ENCODE data around the gene LIN37. TPM values are rescaled to one million over a fixed set of nuclear protein-coding genes. Genes with fewer than 3 reads are reported as not detected.

LIN37 gene
- total RNA-seq, 1 experiment from 2014 or later, result 5.9 TPM

DNA sequence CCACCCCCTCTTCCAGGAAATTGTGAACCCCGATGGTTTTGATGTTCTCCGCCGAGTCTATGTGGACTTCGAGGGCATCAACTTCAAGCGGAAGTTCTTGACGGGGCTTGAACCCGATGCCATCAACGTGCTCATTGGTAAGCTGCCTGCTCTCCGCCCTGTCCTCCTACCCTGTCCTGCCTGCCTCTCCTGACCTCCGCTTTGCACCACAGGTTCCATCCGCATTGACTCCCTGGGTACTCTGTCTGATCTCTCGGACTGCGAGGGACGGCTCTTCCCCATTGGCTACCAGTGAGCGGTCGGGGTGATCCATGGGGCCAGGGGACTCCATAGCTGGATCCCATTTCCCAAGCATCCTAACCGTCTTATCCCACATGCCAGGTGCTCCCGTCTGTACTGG is 18.1 kb upstream of the LIN37 start:
- Histone ChIP-seq H2BK20ac (ENCODE audit: low read depth, low read length, poor library complexity, severe bottlenecking) (no peak overlapping the region), H2BK5ac (ENCODE audit: insufficient read length, low read length) (no peak overlapping the region), H3K23ac (ENCODE audit: insufficient read length, low read depth, low read length) (no peak overlapping the region), H3K4me2 (ENCODE audit: insufficient read depth, insufficient read length, low read length) (no peak overlapping the region), H3K23me2 (ENCODE audit: insufficient read length, low read depth, low read length, poor library complexity, severe bottlenecking) (no peaks in the 10 kb centered on the region), H4K8ac (replicated peaks; ENCODE audit: insufficient read length, low read depth, low read length) (no peak overlapping the region), H3K79me2 (ENCODE audit: insufficient read depth, low read length) (no peaks in the 10 kb centered on the region), H3K14ac (ENCODE audit: insufficient read depth, low read length) (no peak overlapping the region), H3K18ac (ENCODE audit: insufficient read length, low read depth, low read length) (no peak overlapping the region), H3K4me1 (ENCODE audit: insufficient read depth, low read length) (no peaks in the 10 kb centered on the region), H3K79me1 (ENCODE audit: insufficient read depth, low read depth, low read length, poor library complexity, severe bottlenecking) (no peaks in the 10 kb centered on the region), H2BK15ac (ENCODE audit: low read depth, low read length) (no peak overlapping the region), H2AK5ac (ENCODE audit: insufficient read length, low read length) (no peak overlapping the region), H4K91ac (ENCODE audit: insufficient read length, low read depth, low read length) (no peak overlapping the region), H3K9ac (ENCODE audit: extremely low read depth, insufficient read length, low read length) (no peak overlapping the region), H3T11ph (ENCODE audit: low read length) (no peak overlapping the region), H2BK12ac (ENCODE audit: insufficient read length, low read depth, low read length) (no peak overlapping the region), H2BK120ac (ENCODE audit: low read depth, low read length, poor library complexity, severe bottlenecking) (no peak overlapping the region), H3K9me3 (ENCODE audit: control insufficient read depth, low read depth, low read length) (no peaks in the 10 kb centered on the region), H4K20me1 (ENCODE audit: control insufficient read depth, insufficient read depth, insufficient read length) (no peaks in the 10 kb centered on the region), H3K56ac (ENCODE audit: insufficient read length, low read depth, low read length) (no peak overlapping the region), H3K27me3 (ENCODE audit: insufficient read depth, low read length) (no peaks in the 10 kb centered on the region), H3K4ac (ENCODE audit: low read depth, low read length) (no peak overlapping the region), H3K27ac (ENCODE audit: insufficient read length, low read depth, low read length) (no peak overlapping the region), H2AFZ (ENCODE audit: low read length) (no peak overlapping the region), H4K5ac (ENCODE audit: insufficient read length, low read depth, low read length) (no peak overlapping the region)
- Mint-ChIP-seq H3K4me3 (no peak overlapping the region), H3K36me3 (ENCODE audit: insufficient read depth in 1 of 3, low read depth in 3 of 3) (peaks cover 55 to 80% (median 80%) of the 10 kb centered on the region in 3 experiments), H3K9me3 (no peaks in the 10 kb centered on the region), H3K4me1 (no peaks in the 10 kb centered on the region), H3K27ac (no peak overlapping the region; a peak in 1 of 7 replicates), H3K27me3 (ENCODE audit: low read depth) (no peaks in the 10 kb centered on the region)
- TF ChIP-seq CTCF (conservative IDR thresholded peaks at IDR 0.05), result no peak
- no CpG with 5 or more reads among the region's 18 CpGs for WGBS (ENCODE audit: extremely low coverage, insufficient read length, low lambda C conversion rate)
- no peak for DNase-seq

Data from H9 (cell line).